Motor neuron (in vitro differentiated cells): Measurements from ENCODE around the gene KMT2D. TPM values are rescaled to one million over a fixed set of nuclear protein-coding genes. Genes with fewer than 3 reads are reported as not detected.

Experiments used
- ATAC-seq, 8 experiments: fragments of 200-7000 bp; cut with Tn5 transposase; replicated peaks in 6 of 8; 2 replicates each; pipeline ENCODE4 v1.8.0; 2021; ENCODE audit warnings: mild to moderate bottlenecking in 8 of 8, moderate library complexity in 8 of 8
- H3K27ac ChIP-seq, 2 donors: fragments of 250-450 bp; sonication (Bioruptor Pico); 2 replicates each; pipeline ENCODE4 v1.9.0; 2021; ENCODE audit warnings: antibody characterized with exemption in 2 of 2, mild to moderate bottlenecking in 2 of 2, moderate library complexity in 1 of 2
- H3K4me1 ChIP-seq, 2 donors: fragments of 250-450 bp; sonication (Bioruptor Pico); replicated peaks in 1 of 2; 2 replicates each; pipeline ENCODE4 v1.6.1; 2021; ENCODE audit warnings: antibody characterized with exemption in 2 of 2, mild to moderate bottlenecking in 2 of 2, moderate library complexity in 1 of 2
- H3K4me3 ChIP-seq, 5 donors: fragments of 250-450 bp; sonication (Bioruptor Pico); 2 replicates each; pipeline ENCODE4 v1.9.0; 2021; ENCODE audit warnings: antibody characterized with exemption in 5 of 5, mild to moderate bottlenecking in 5 of 5, moderate library complexity in 4 of 5
- WGBS, 10 experiments: fragments of 450-650 bp; shearing (Covaris generic); methylation state at CpG; one replicate each; pipeline ENCODE4 v1.0.0; 2022; 5-methylcytosine and 5-hydroxymethylcytosine counted together
- in situ Hi-C, 9 experiments: fragments of 400-800 bp; cut with MboI; loops; one replicate each; pipeline ENCODE4 v1.15.0; 2021; ENCODE audit warnings: low sequenced_read_pairs in 9 of 9, low pct_unique_long_range_greater_than_20kb in 2 of 9; ENCODE audit not compliant: unreplicated experiment in 9 of 9
- total RNA-seq, 8 experiments: library from RNA; unstranded; fragments of 300-600 nt; gene quantifications; 2 replicates each; pipeline versions ENCODE4 v1.2.3 to v1.2.4, GENCODE V29; 2022

The KMT2D gene
- total RNA-seq, 8 experiments from 2014 or later: 11.7 to 96.4 (median 19.6) TPM

DNA sequence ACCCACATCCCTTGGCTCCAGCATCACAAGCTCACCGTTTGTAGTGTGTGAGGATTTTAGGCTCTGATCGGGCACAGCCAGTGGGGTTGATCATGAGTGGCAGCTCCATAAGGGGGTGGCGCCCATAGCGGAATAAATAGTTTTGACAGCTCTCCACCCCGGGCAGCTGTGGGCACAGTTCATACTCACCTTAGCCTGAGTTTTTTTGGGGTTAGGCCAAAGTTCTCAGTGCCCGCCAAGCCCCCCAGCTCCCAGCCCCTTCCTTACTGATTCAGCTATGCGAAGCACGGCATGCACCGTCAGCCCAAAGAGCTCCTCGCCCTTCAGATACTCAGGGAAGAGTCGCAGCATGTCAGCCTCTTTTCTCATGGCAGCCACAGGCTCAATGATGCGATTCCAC is 36.1 kb downstream of the KMT2D start:
- in situ Hi-C loops: no loop called here
- H3K4me3 ChIP-seq: no peak overlapping the region
- ATAC-seq: no peak
- H3K4me1 ChIP-seq: peaks cover 4% of the 10 kb centered on the region in 2 donors
- no peak overlapping the region for H3K27ac ChIP-seq
- 78 to 100% (median 89%) methylated on average over 2 to 9 of the region's 12 CpGs; no CpG with 5 or more reads in 5 of the 10 experiments for WGBS, 10 experiments

DNA sequence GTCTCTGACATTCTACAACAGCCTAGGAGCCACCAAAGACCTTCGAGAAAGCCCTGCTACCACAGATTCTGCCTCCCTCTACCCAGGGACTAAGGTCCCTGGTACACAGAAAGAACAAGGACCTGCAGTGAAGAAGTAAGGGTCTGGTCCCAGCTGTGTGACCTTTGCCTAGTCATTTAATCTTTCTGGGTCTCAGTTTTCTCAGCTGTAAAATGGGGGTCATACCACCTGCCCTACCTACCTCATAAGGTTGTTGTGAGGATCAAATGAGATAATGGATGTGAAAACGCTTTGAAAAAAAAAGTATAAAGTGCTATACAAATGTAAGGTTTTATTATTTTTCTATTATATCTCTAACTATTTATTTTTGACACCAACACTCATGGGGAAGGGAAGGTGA is 36.8 kb downstream of the KMT2D start:
- Histone ChIP-seq H3K4me3 (no peak overlapping the region), H3K27ac (no peak overlapping the region), H3K4me1 (peaks cover 7 to 8% of the 10 kb centered on the region in 2 donors)
- in situ Hi-C loops: no loop called here
- ATAC-seq: no peak
- 80 to 100% (median 100%) methylated on average over 1 to 2 of the region's 2 CpGs; no CpG with 5 or more reads in 2 of the 10 experiments for WGBS, 10 experiments

DNA sequence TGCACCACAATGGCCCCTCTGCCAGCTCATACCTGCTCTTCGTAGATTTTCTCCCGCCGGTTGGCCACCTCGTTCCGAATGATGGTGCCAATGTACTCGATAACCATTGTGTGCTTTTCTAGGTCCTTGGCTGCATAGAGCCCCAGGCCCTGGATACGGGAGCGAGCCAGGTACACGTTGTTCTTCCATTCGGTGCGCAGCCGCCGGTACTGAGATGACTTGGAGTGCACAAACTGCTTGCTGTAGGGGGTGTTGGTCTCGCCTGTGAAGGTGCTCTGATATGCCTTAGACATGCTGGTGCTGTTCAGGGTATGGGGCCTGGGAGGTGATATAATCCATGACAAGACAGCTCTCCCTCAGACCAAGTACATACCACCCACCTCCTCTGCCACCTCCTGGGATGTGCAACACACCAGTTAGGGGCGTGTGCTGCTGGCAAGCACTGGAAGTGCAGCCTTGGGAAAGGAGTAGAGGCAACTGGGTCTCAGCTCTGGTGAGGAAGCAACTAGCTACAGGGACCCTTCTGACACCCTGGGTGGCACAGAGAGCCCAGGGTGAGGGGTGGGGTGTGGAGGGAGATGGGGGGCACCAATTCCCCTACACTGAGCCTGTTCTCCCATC is 37.9 kb downstream of the KMT2D start:
- 90 to 100% (median 95%) methylated on average over 1 to 9 of the region's 15 CpGs; no CpG with 5 or more reads in 3 of the 10 experiments for WGBS, 10 experiments
- no peak for ATAC-seq
- H3K27ac ChIP-seq: no peak overlapping the region
- in situ Hi-C loops: no loop called here
- no peak overlapping the region for H3K4me3 ChIP-seq
- peaks cover 7 to 10% of the 10 kb centered on the region in 2 donors for H3K4me1 ChIP-seq

DNA sequence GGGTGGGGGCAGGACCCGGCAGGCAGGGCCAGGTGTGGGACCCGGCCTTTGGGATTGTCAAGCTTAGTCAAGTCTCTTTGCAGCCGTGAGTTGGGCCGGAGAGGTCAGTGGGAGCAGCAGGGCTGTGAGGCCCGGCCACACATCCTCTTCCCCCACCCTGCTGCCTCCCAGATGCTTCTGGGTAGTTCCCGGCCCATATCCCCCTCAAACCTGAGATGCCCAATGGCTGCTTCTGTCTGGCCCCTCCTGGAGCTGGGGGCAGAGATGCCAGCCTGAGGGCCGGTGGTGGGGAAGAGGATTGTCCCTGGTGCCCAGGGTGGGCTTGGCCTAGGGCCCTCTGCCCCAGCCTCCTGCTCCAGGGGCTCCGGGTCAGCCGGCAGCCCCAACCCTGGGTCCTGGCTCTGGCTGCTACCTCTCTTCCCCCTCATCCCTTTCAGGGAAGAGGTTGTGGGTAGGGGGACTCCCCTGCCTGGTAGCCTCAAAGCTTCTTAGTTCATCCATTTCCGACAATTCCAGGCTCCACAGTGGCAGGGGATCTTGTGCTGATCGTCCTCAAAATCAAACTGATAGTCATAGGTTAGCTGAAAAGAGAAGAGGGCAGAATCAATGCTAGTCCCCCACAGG is 39.2 kb downstream of the KMT2D start:
- H3K4me3 ChIP-seq: no peak overlapping the region
- H3K4me1 ChIP-seq: peaks cover 7 to 15% of the 10 kb centered on the region in 2 donors
- in situ Hi-C loops: no loop called here
- H3K27ac ChIP-seq: no peak overlapping the region
- ATAC-seq: no peak
- 13 to 100% (median 96%) methylated on average over 1 to 2 of the region's 11 CpGs; no CpG with 5 or more reads in 4 of the 10 experiments for WGBS, 10 experiments

DNA sequence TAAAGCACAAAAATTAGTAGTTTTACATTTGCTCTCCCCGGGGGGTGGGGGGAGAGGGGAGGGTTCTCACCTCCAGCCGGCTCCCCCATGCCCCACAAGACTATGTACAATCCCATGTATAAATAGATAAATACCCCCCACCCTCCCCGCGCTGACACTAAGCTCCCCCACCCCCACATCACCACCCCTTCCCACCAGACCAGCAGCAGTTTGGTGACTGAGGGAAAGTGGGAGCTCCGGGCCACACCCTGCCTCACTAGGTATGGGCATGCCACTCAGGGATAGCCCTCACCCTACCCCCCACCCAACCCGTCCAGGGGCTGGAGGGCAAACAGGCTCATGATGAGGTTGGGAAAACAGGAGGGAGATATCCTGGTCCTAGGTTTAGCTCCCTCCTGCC is 40.2 kb downstream of the KMT2D start:
- Histone ChIP-seq H3K4me3 (no peak overlapping the region), H3K4me1 (peaks cover 7 to 15% of the 10 kb centered on the region in 2 donors), H3K27ac (no peak overlapping the region)
- in situ Hi-C loops: no loop called here
- WGBS, 10 experiments: no CpG with 5 or more reads among the region's 6 CpGs
- ATAC-seq: no peak

DNA sequence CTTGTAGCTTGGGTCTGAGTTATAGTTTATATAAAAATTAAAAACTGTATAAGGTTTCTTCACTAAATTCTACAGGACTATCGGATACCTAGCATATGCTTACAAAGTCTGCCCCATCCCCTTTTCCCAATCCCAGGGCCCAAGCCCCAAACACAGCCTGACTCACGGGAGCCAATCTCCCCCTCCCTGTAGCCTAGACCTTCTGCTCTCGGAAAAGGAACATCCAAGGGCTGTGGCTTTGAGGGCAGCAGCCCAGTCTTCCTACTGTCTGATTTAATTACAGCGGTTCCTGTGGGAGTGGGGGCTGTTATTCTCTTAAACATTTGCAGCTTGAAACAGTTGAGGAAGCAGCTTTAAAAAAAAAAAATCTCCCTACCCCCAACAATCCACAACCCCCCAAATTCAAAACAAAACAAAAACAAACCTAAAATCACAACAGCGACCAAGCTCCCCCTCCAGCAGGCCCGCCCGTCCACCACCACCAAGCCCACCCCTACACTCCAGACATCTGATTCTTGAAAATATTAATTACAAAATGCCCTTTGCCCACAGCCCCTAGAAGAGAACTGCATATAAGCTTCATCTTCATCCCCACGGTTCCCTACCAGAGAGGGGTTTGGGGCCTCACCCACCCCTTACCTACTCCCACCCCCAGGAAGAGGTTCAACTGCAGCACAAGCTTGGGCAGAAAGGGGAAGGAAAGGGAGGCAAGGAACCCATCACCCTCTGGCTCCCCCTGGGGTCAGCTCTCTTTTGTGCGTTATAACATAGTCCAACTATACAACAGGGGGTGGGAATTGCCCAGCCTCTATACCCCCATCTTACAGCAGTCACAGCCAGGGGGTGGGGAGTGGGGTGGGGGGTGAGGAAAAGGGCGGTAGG is 40.9 kb downstream of the KMT2D start:
- 20 to 76% (median 44%) methylated on average over 1 to 6 of the region's 10 CpGs; no CpG with 5 or more reads in 3 of the 10 experiments for WGBS, 10 experiments
- peak overlapping the region; percentile 51 to 64 (median 57) for H3K4me3 ChIP-seq
- H3K27ac ChIP-seq: peak overlapping the region; percentile 96

DNA sequence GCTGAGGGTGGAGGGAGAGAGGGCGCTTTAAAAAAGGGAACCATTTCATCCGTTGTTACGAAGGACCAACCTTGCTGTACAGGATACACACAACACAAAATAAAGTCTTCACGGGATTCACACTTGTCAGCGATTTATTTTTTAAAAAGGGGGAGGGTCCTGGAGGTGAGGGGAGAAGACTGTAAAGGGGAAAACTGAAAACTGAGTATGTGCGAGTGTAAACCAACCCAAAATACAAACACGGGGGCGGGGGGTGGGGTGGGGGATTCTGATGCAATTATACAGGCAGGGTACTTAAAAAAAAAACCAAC is 41.5 kb downstream of the KMT2D start:
- in situ Hi-C loops: no loop called here
- peak overlapping the region; percentile 51 to 64 (median 57) for H3K4me3 ChIP-seq
- H3K4me1 ChIP-seq: peaks cover 7 to 15% of the 10 kb centered on the region in 2 donors
- ATAC-seq: peak; percentile 7 to 40 (median 26)
- peak overlapping the region; percentile 96 for H3K27ac ChIP-seq
- 0 to 20% (median 0%) methylated on average over 1 to 7 of the region's 8 CpGs; no CpG with 5 or more reads in 2 of the 10 experiments for WGBS, 10 experiments

More for the DNA sequence above, 40.9 kb downstream of the KMT2D start:
- H3K4me1 ChIP-seq: peaks cover 7 to 15% of the 10 kb centered on the region in 2 donors
- ATAC-seq: peak in 1 of 8 experiments; percentile 1
- in situ Hi-C loops: no loop called here

DNA sequence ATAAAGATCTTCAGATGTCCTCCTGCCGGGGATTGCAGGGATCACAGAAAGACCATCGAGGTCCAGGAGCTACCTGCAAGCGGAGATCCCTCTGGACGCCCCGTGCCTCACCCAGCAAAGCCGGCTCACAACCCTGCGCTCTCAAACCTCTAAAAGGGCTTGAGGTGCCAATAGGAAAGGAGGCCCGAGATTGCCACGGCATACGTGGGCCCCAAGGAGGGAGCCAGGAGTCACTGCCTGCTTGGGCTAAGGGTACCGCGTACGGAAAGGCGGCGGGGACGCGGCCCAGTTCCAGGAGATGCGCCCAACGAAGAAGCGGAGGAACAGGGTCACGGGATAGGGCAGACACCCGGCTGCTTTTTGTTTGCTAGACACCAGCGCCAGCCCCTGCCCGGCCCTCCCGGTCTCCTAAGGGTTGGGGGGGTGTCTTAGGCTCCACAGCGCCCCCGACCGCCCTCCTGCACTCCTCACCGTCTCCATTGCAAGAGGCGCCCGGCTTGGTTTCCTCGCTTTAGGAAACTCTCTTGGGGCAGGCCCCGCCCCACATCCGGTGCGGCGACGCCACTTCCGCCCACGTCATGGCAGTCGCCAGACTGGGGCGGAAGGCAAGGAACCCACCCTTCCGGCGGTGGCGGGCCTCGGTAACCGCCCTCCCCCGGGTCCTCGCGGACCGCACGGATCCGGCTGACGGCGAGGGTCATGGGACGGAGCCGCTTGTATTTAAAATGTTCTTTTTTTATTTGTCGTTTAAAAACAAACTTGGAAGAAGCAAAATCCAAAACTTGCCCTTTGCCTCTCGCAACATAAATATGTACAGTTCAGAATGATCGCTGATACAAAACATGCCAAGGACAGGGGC is 42.1 kb downstream of the KMT2D start, which contains the start of gene PRKAG1:
TSS of gene PRKAG1 (minus strand) at position 516 of the 859 bp plus-strand sequence. CDS start at position 480, 36 bp downstream.
- Histone ChIP-seq H3K4me1 (peaks cover 7 to 15% of the 10 kb centered on the region in 2 donors), H3K4me3 (peak within 1 kb of the TSS; percentile 51 to 64 (median 57)), H3K27ac (peak within 1 kb of the TSS; percentile 96)
- WGBS, 10 experiments: 0% methylated on average over 2 to 17 of the region's 59 CpGs; no CpG with 5 or more reads in 1 of the 10 experiments
- in situ Hi-C loops: no loop called here
- peak; percentile 82 to 95 (median 94) for ATAC-seq

DNA sequence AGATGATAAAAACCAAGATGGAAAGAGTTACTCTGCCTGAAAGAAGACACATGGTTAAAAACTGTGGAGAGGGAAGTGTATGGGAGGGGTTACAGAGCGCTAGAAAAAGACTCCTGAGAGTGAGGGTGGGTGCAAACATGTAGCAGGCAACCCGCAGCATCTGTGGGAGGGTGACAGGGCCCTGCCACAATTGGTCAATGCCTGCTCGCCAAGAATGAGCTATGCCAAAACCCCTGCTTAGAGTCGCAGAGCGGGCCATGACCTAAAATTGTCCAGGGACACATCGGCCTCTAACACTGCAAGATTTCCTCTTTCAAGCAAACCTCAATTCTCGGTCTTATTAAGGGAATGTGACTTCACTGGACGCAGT is 42.7 kb downstream of the KMT2D start:
- peaks cover 7 to 15% of the 10 kb centered on the region in 2 donors for H3K4me1 ChIP-seq
- H3K27ac ChIP-seq: peak overlapping the region; percentile 96
- 0 to 8% (median 3%) methylated on average over 2 to 8 of the region's 8 CpGs; no CpG with 5 or more reads in 6 of the 10 experiments for WGBS, 10 experiments
- in situ Hi-C loops: no loop called here
- ATAC-seq: peak; percentile 4 to 12 (median 10)
- H3K4me3 ChIP-seq: peak overlapping the region; percentile 51 to 64 (median 57)

DNA sequence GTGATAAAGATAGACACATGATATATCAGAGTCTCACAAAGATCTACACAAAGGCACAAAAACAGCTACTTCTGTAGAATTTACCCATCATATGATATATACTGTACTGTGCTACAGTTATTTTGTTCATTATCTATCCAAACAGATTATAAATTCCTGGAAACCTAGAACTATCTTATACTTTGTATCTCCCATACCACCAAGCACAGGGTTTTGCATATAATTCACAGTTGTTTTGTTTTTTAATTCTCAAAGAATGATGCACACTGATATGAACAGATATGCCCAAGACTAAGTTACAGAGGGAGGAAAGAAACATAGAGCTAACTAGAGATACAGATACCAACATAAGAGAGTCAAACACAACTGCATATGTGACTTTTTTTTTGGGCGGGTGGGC is 45.4 kb downstream of the KMT2D start:
- Histone ChIP-seq H3K4me3 (no peak overlapping the region), H3K4me1 (peaks cover 7 to 24% of the 10 kb centered on the region in 2 donors), H3K27ac (no peak overlapping the region)
- WGBS, 10 experiments: 38 to 100% (median 100%) methylated on average over 1 of the region's 1 CpG; no CpG with 5 or more reads in 6 of the 10 experiments
- in situ Hi-C loops: no loop called here
- no peak for ATAC-seq

DNA sequence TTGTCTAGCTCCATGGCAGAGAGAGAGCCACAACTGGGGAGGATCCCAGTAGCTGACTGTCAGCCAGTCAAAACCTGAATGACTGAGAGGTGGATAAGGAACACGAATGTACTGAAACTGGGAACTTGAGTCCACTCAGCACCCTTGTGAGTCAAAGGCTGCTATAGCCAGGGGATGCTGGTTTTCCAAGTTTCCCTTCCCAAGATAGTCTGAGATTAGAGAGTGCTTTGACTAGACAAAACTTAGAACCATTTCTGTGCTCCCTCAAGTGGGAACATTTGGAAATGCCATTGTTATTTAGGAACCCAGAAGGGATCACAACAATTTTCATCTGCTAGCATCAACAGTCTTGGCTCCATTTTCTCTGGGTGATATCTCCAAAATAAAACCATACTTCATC is 46.0 kb downstream of the KMT2D start:
- Histone ChIP-seq H3K27ac (no peak overlapping the region), H3K4me1 (peaks cover 3 to 20% of the 10 kb centered on the region in 2 donors), H3K4me3 (no peak overlapping the region)
- WGBS, 10 experiments: 0 to 86% (median 67%) methylated on average over 1 of the region's 1 CpG; no CpG with 5 or more reads in 7 of the 10 experiments
- in situ Hi-C loops: no loop called here
- no peak for ATAC-seq

DNA sequence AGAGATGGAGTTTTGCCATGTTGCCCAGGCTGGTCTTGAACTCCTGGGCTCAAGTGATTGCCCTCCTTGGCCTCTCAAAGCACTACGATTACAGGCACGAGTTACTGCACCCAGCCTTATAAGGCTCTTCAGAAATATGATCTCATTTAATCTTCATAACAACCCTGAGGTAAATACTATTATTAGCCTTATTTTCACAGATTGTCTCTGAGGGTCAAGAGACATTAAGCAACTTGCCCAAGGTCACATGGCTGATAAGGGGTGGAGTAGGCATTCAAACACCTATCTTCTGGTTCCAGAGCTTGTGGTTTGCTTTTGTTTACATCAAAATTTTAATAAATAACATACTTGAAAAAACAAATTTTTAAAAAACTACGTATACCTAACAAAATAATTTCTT is 47.2 kb downstream of the KMT2D start:
- Histone ChIP-seq H3K27ac (no peak overlapping the region), H3K4me3 (no peak overlapping the region), H3K4me1 (peaks cover 0 to 16% of the 10 kb centered on the region in 2 donors)
- 92 to 100% (median 100%) methylated on average over 1 to 3 of the region's 3 CpGs; no CpG with 5 or more reads in 2 of the 10 experiments for WGBS, 10 experiments
- ATAC-seq: no peak
- in situ Hi-C loops: no loop called here
